SIG-M5 (cell line): Measurements from ENCODE around the gene NFIX.

ENCODE experiments used
- DNase-seq: peaks from one replicate; lab custom pipeline; 2025; lab: John Stamatoyannopoulos, UW

NFIX gene

DNA sequence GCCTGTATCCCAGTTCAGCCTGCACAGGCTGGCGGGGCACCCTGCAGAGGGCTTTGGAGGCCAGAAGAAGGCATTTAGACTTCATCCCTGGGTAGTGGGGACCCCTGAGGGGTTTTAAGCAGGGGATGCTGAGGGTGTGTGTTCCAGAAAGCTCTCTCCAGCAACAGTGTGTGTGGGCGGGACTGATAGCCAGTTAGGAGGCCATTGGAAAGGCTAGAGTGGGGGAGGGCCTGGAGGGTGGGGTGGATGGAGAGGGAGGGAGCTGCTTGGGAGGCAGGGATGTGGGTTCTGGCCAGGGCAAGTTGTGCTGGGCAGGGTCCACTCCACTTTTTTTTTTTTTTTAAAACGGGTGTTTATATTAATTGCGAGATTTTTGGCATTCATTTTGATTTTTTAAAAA is 79.1 kb downstream of the NFIX start:
- no peak for DNase-seq

DNA sequence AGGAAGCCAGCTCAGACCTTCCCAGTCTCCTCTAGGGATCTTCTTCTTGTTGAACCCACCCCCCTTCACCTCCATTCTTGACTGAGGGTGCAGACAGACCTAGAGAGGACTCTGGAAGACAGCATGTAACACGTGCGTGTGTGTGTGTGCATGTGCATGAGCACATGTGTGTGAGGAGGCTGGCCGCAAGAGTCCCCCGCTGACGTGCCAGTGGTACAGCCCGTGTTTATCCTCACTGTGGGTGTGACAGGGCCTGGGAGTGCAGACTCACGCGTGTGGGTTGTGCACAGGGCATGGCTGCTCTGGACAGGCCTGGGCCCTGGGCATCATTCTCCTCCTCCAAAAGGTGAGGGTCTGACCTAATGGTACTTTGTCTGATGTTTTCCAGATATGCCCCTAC is 81.0 kb downstream of the NFIX start:
- DNase-seq: no peak

DNA sequence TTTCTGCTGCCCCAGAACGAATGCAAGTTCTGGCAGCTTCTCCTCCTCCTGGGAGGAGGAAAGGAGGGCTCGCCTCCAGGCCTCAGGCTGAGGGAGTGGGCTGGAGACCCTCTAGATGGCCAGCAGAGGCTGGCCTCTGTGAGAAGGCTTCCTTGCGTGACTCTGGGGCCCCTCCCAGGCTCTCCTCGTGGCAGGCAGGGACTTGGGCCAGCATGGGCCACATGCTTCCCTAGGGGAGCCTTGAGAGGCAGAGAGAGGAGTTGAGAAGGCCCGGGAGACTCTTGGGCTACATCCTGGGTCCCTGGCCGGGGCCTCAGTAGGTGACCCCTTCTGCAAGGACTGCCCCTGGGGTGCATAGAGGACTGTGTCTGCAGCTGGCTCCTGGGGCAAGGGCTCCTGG is 81.5 kb downstream of the NFIX start:
- DNase-seq: no peak

DNA sequence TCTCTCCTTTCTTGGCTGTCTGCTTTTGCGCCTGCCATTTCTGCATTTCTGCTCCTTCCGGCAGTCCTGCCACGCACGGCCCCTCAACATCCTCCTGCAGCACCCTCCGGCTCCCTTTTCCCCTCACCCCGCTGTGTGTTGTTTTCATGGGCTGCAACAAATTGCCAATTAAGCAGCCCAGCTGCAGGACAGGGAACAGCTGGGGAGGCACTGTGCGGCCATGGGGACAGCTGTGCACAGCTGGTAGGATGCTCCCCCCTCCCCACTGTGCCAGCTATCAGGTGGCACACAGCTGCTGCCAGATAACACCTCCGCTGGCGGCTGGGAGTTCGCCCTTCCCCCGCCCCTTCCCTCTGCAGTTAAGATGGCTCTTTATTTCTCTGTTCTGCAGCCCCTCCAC is 82.0 kb downstream of the NFIX start:
- no peak for DNase-seq

DNA sequence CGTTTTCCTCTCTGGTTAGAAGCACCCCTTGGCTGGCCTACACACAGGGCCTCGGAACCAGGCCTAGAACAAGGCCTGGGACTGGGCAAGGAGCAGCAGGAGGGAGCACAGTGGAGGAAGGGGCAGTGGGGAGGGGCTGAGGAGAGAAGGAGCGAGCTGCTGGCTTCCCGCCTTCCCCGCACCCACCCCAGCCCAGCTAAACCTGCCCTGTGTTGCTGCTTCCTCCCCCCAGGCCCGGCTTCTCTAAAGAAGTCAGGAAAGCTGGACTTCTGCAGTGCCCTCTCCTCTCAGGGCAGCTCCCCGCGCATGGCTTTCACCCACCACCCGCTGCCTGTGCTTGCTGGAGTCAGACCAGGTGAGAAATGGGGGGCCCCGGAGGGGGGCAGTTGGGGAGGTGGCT is 83.1 kb downstream of the NFIX start:
- DNase-seq: no peak

DNA sequence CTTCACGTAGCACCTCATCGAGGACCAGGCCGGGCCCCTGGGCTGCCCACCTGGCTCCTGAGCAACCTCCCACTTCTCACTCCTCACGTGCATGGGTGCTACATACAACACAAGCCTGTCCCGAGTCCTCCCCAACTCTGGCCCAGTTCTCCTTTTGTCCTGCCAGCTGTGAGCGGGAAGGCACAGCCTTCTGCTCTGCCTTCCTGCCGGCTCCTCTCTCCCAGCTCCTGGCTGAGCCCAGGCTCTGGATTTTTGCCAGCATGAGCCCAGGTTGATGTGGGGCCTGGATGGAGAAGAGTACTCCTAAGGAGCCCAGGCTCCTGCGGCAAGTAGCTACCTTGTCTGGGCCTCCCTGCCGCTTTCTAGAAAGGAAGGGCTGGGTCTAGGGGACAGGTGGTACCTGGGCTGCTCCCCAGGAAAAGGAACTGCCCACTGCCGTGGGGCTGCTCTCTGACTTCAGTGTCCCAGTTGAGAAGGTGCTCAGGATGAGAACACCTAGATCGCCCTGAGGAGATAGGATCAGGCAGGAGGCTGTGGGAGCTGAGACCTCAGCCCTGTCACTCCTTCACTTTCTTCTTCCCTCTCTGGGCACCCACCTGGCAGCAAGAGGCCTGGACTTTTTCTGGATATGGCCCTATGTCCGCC is 83.7 kb downstream of the NFIX start:
- no peak for DNase-seq

DNA sequence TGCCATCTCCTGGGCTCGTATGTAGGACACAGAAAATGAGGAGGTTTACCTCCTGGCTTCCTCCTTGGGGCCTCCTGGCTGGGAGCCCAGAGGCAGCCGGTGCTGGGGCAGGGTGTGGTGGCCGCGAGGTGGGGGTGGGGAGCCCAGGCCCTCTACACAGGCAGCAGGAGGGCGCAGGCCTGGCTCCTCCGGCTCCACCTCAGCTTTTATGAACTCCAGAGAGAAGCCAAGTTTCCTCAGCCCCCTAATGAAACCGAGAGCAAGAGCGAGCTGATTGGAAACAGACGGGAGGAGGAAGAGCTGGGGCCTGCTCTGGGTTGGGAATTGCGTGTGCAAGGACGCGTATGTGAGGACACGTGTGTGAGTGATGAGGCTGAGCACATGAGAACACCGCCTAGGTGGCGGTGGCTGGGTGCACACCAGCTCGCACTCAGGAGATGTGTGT is 84.3 kb downstream of the NFIX start:
- no peak for DNase-seq

DNA sequence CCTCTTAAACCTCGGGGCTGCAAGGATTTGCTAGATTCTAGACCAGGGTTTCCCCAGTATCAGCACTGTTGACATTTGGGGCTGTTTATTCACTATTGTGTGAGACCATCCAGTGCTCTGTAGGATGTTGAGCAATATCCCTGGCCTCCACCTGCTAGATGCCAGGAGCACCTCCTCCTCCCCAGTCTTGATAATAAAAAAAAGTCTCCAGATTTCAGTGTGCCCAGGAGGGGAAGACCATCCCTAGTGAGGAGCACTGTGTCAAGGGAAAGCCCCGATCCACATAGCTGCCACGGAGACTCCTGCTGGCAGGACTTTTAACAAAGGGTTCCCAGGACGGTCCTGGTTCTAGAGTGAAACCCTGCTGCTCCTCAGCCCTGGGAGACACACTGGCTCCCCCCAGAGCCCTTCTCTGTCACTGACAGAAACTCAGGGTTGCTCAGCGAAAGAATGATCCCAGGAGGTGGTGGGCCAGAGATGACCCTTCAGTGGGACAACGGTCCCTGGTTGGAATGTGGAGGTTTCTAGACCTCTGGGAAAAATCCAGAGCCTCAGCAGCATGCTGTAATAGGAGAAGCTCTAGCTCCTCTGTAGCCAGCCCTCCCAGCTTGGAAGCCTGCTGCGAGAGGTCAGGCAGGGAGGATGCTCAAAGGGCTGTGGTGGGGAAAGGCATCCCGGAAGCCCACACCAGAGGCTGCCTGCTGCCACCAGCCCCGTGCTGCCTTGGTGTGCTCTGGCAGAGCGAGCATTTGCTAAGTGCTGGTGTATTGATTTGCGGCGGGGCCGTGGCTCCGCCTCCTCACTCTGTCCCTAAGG is 87.1 kb downstream of the NFIX start:
- DNase-seq: no peak

DNA sequence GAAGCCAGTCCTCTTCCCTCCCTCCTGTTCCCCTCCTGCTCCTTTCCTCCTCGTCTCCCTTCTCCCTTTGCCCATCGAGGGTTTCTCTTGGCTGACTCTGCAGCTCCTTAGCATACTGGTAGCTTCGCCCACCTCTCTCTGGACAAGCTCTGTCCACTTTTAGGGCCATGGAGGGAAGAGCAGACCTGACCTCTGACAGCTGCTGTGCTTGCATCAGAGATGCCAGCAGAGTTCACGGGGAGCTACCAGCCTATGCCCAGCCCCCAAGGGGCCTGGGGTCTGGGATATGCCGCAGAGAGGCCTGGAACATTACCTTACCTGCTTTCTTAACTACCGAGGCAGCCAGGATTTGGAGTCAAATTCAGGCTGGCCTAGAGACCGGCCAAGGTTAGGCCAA is 87.7 kb downstream of the NFIX start:
- no peak for DNase-seq

DNA sequence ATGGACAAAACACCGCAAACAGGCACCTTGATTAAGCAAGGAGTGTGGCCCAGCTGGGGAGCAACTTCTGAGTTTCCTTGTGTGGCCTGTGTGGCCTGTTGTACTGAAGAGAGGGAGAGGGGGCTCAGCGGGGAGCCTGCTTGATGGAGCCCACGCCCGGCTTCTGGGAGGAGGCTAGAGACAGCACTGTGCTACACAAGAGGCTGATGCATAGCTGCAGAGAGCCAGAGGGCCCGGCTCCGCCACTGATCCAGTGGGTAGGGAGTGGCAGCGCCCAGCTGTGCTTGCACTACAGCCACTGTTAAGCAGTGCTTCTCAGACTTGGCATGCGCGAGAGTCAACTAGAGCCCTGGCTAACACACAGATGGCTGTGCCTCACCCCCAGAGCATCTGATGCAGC is 88.4 kb downstream of the NFIX start:
- no peak for DNase-seq

DNA sequence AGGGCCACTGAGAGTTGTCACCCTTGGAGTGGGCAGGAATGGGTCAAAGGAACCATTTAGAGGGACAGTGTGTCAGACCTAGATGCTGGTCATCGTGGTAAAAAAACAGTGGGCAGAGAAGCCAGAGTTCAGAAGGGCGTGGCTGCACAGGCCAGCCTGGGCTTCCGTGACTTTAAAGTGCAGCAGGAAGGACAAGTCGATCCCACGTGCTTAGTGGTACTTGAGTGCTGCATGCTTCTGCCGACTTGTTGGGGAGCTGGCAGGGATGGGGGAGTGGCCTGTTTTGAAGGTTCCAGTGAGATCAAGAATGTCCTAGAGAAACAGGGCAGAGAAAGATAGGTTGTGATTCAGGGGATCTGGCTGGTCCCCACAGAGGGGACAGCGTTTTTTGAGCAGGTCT is 90.4 kb downstream of the NFIX start:
- no peak for DNase-seq

DNA sequence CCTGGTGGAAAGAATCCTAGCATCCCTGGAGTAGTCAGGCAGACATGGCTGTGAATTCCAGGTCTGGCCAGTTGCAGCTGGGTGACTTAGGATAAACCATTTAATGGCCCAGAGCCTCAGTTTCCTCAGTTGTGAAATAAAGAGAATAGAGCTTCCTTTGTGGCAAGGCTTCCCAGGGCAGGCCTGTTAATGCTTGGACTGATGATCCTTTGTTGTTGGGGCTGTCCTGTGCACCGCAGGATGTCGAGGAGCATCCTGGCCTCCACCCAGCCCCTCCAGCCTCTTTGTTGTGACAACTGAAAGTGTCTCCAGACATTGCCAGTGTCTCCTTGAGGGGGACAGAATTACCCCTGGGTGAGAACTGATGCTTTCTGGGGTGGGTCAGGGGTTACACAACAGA is 91.1 kb downstream of the NFIX start:
- no peak for DNase-seq

DNA sequence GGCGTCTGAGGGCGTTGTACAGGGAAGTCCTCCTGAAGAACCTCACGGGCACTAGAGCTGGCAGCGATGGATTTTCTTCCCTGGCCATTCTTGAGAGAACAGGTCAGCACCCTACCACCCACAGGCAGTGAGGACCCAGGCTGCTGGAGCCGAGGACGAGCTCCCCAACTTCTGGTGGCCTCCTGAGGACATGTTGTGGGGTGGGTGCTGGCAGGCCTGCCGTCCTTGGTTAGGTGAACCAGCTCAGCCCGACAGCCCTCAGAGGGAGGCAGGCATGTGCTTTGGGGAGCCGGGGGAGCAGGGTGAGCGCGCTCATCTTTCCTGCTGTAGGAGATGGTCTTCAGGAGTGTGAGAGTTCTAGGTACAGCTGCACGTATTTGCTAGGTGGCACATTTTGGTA is 92.0 kb downstream of the NFIX start:
- no peak for DNase-seq

DNA sequence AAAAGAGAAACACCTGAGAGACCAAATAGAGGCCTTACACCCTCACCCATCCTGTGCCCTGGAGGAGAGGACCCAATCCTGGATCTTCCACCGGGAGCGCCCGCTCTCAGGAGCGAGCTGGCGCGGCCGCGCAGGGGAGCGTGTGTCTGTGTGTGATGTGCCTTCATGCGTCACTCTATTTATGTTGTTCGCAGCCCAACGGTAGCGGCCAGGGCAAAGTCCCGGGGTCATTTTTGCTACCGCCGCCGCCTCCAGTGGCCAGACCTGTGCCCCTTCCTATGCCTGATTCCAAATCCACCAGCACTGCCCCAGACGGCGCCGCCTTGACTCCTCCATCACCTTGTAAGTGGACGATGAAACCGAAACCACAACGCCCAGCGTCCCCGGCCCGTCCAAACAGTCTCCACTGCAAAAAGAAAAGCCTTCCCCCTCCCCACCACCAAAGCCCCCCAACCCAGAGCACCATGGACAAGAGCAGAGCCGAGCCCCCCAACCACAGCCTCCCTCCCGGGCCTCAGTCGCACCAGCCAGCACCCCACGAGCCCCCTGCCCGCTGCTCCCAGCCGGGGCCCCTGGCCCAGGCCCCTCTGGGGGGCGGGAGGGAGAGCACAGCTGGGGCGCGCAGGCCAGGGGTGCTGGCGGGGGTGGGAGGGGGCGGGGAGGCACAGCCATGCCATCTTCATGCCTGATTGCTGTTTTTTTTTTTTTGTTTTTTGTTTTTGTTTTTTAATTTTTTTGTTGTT is 92.7 kb downstream of the NFIX start:
- DNase-seq: no peak

DNA sequence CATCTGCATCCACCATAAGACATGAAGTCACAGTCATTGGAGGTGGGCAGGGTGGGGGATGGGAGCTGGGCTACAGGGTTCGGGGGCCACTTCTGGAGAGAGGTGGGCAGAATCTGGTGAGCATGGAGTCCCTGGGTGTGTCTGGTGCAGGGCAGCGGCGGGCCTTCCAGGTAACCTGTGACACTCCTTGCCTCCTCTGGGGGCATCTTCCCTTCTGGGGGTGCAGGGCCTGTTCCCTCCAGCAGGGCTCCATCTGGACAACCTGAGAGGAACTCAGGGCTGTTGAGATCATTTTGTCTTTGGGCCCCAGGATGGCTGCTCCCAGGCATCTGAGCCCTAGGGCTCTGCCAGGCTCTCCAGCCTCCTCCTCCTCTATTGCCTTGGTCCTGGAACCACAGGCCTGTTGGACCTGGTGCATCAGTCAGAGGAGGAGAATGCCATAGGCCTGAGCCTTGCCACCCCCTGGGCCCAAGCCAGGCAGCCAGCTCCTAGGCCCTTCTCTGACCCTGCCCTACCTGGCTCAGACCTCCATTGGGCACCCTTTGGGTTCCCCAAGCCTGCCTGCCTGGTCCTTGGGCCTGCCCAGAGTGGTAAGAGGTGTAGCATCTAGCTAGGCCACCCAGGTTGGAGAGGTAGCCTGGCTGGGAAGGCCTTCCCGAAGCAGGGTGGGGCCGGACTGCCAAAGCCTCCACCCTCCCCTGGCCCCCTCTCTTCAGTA is 94.0 kb downstream of the NFIX start:
- no peak for DNase-seq

DNA sequence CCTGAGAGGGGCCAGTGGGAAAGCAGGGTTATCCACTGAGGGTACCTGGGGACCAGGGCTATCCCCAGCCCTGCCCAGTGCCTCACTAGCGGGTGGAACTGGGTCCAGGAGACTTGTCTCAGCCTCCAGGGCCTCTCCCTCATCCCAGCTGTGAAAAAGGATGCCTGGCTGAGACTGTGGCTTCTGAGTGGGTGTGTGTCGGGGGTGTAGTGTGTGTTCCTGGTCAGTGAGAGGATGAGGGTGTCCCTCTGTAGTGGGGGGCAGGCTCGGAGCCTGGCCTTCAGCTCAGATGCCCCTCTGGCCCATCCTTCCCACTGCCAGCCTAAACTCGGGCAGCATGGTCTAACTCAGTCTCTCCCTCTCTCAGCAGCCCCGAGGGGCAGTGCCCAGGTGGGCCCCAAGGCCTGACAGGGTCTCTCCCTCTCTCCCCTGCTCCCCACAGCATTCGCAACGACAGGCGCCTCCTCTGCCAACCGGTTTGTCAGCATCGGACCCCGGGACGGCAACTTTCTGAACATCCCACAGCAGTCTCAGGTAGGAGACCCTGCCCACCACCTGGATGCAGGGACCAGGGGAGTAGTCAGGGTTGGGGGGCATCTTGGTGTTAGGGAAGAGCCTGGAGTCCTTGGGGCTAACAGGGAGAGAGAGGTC is 94.7 kb downstream of the NFIX start:
- no peak for DNase-seq

DNA sequence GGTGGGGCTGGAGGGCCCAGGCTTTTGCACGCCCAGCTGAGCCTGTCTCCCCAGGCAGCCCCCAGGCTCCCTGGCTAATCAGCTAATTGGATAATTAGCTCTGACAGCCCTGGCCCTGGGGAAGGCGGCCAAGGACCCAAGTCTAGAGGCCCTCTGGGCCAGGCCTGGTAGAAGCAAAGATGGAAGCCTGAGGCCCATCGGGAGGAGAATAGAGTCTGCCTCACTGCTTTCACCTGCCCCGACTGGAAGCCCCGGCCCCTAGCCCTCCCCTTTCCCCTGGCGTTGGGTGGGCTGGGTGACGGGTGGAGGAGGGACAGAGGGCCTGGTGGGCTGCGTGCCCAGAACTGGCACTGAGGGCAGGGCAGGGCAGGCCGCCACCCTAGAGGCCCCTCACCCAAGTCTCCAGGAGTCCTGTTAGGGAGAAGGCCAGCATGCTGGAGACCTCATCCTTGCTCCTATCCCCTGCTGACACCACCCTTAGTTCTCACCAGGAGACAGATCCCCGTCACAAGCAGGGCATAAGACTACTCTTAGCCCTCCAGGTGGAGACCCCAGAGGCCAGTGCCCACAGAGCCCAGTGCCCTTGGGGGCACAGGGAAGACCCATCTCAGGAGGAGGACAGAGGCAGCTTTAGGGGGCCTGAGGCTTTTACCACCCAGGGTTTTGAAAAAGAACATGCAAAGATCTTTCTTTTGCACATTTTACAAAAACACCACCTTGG is 95.4 kb downstream of the NFIX start:
- no peak for DNase-seq

DNA sequence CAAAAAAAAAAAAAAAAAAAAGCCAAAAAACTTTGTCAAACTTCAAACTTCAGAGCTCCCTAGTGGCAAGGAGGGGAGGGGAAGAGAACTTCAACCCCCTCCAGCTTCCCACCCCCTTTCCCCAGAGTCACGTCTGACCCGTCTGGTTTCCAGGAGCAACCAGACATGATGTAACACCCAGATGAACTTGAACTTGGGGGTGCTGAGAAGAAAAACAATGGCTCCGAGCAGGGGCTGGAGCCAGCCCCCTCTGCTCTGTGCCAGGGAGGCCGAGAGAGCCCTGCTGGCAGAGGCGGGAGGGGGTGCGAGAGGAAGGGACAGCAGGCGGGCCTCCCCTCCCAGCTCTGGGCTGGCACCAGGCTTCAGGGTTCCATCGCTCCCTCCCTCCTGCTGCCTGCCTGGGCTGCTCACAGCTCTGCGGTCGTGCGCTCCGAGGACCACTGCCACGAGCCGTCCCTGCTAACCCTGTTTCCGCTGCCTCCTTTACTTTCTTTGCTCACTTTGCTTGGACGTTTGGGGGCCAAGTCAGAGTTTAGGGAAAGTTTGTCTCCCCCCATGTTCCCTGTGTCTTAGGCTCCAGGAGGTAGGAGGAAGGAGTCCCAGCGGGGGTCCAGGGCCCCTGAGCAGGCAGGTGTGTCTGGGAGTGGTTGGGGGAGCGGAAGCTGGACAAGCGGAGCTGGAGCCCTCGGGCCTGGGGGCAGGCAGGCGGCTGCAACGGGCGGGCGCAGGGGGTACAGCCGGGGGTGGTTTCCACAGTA is 96.3 kb downstream of the NFIX start:
- DNase-seq: no peak

DNA sequence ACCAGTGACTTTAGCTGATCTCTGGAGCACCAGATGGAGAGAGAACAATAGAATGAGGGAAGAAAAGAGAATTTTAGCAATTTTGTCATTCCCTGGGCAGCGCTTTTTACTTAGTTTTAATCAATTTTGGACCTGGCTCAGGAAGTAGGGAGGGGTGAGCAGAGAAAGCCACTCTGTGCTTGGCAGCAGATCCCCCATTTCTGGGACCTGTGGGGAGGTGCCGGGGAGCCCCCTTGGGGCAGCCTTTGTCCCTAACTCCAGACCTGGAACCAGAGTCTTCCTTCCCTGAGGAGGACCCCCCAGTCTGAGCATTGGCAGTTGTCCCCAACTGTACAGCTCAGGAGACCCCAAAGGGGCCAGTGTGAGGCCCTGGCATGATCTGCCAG is 96.9 kb downstream of the NFIX start:
- DNase-seq: no peak

DNA sequence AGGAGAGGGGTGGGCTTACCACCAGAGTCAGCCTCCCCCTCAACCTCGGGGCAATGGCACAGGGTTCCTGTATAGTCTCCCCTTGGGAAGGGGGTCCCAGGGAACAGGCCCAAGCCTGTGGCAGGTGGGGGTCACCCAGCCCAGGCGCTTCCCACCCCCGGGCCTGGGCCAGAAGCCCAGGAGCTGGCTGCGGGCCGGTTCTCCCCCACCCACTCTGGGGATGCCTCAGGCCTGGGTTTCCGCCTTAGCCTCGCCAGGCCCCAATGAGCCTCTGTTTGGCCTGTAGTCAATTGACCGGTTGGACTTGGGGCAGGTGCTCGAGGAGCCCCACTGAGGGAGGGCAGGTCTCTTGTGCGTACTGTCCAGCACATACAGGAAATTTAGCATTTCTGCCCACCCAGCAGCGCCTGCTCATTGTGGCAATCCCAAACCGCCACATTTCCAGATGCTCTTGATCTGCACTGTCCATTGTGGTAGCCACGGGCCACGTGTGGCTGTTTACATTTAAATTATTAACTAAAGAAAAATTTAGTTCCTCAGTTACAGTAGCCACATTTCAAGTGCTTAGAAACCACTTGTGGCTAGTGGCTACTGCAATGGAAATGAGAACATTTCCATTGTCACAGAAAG is 97.4 kb downstream of the NFIX start:
- DNase-seq: no peak
